HEK293T (cell line): ENCODE results near the gene TEX29.

Source experiments
- CTCF ChIA-PET: fragments of 350-600 bp; formaldehyde crosslinking; extraction: SDS; loops from one replicate; lab custom pipeline; 2021; ENCODE audit warnings: antibody characterized with exemption, inconsistent platforms; lab: Yijun Ruan, JAX
- POLR2A ChIA-PET: fragments of 350-600 bp; formaldehyde crosslinking; extraction: SDS; loops from one replicate; lab custom pipeline; 2020; ENCODE audit warnings: antibody characterized with exemption, inconsistent platforms; lab: Yijun Ruan, JAX
- DNase-seq: peaks from one replicate; pipeline ENCODE4 v3.0.0; 2012; ENCODE audit warnings: mixed read lengths; ENCODE audit errors: extremely low spot score
- ARNT ChIP-seq: fragments of 450-650 bp; IDR thresholded peaks from 2 replicates; pipeline ENCODE4 v1.6.1; 2017; ENCODE audit warnings: mild to moderate bottlenecking
- BHLHE40 ChIP-seq: fragments of 450-650 bp; IDR thresholded peaks from 2 replicates; pipeline ENCODE4 v1.6.1; 2016; ENCODE audit warnings: mild to moderate bottlenecking, moderate library complexity, borderline replicate concordance
- CTBP1 ChIP-seq: fragments of 450-650 bp; IDR thresholded peaks from 2 replicates; pipeline ENCODE4 v1.6.1; 2016; ENCODE audit warnings: borderline replicate concordance
- ELF4 ChIP-seq: fragments of 450-650 bp; IDR thresholded peaks from 2 replicates; pipeline ENCODE4 v1.6.1; 2017; ENCODE audit warnings: antibody characterized with exemption
- FOXA1 ChIP-seq: fragments of 450-650 bp; IDR thresholded peaks from 2 replicates; pipeline ENCODE4 v1.6.1; 2016; ENCODE audit warnings: mild to moderate bottlenecking
- FOXK2 ChIP-seq: fragments of 450-650 bp; IDR thresholded peaks from 2 replicates; pipeline ENCODE4 v1.6.1; 2016; ENCODE audit warnings: mild to moderate bottlenecking
- FOXM1 ChIP-seq: fragments of 450-650 bp; IDR thresholded peaks from 2 replicates; pipeline ENCODE4 v1.6.1; 2017; ENCODE audit warnings: mild to moderate bottlenecking, borderline replicate concordance
- HDGF ChIP-seq: fragments of 450-650 bp; IDR thresholded peaks from 2 replicates; pipeline ENCODE4 v1.6.1; 2017; ENCODE audit warnings: antibody characterized with exemption, borderline replicate concordance
- L3MBTL2 ChIP-seq: fragments of 450-650 bp; conservative IDR thresholded peaks from 2 replicates; pipeline ENCODE4 v1.6.1; 2016; ENCODE audit warnings: mild to moderate bottlenecking
- LEF1 ChIP-seq: fragments of 450-650 bp; IDR thresholded peaks from 2 replicates; pipeline ENCODE4 v1.6.1; 2017; ENCODE audit warnings: mild to moderate bottlenecking, borderline replicate concordance
- NFRKB ChIP-seq: fragments of 450-650 bp; IDR thresholded peaks from 2 replicates; pipeline ENCODE4 v1.6.1; 2016; ENCODE audit warnings: mild to moderate bottlenecking, moderate library complexity
- SP1 ChIP-seq: fragments of 450-650 bp; IDR thresholded peaks from 2 replicates; pipeline ENCODE4 v1.6.1; 2017
- SUZ12 ChIP-seq: fragments of 450-650 bp; IDR thresholded peaks from 2 replicates; pipeline ENCODE4 v1.6.1; 2016; ENCODE audit warnings: mild to moderate bottlenecking
- TARDBP ChIP-seq: fragments of 450-650 bp; IDR thresholded peaks from 2 replicates; pipeline ENCODE4 v1.6.1; 2016
- ZNF384 ChIP-seq: fragments of 450-650 bp; IDR thresholded peaks from 2 replicates; pipeline ENCODE4 v1.6.1; 2016
- TF ChIP-seq, protein P1 (sequence below): fragments of 450-650 bp; IDR thresholded peaks from 2 replicates; pipeline ENCODE4 v1.6.1; 2016

The TEX29 gene

DNA sequence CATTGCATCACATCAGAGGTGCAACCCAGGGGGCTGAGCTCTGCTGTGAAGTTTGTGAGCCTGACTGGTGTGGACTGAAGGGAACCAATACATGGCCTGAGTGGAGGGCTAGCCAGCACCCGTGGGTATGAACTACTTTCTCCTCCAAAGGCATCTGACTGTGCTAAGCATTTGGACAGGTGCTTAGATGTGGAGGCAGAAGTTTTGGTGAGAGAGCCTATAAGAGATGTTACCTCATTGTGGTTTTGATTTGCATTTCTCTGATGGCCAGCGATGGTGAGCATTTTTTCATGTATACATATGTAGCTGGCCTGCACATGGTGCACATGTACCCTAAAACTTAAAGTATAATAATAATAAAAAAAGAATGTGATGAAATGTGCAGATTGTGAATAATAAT, 46.9 kb downstream of the TEX29 start:
- no peak for DNase-seq
- ChIA-PET CTCF (no interaction called here), POLR2A (no interaction called here)
- TF ChIP-seq FOXA1, result no peak
- TF ChIP-seq FOXK2, result no peak
- TF ChIP-seq LEF1, result no peak
- TF ChIP-seq BHLHE40, result no peak
- no peak for TF ChIP-seq ARNT
- no peak for TF ChIP-seq FOXM1
- TF ChIP-seq TARDBP, result no peak
- TF ChIP-seq L3MBTL2, result no peak
- TF ChIP-seq ELF4, result no peak
- no peak for TF ChIP-seq SP1
- TF ChIP-seq, protein P1, sequence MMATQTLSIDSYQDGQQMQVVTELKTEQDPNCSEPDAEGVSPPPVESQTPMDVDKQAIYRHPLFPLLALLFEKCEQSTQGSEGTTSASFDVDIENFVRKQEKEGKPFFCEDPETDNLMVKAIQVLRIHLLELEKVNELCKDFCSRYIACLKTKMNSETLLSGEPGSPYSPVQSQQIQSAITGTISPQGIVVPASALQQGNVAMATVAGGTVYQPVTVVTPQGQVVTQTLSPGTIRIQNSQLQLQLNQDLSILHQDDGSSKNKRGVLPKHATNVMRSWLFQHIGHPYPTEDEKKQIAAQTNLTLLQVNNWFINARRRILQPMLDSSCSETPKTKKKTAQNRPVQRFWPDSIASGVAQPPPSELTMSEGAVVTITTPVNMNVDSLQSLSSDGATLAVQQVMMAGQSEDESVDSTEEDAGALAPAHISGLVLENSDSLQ, result no peak
- TF ChIP-seq SUZ12, result no peak
- TF ChIP-seq CTBP1, result no peak
- TF ChIP-seq ZNF384, result no peak
- no peak for TF ChIP-seq NFRKB

DNA sequence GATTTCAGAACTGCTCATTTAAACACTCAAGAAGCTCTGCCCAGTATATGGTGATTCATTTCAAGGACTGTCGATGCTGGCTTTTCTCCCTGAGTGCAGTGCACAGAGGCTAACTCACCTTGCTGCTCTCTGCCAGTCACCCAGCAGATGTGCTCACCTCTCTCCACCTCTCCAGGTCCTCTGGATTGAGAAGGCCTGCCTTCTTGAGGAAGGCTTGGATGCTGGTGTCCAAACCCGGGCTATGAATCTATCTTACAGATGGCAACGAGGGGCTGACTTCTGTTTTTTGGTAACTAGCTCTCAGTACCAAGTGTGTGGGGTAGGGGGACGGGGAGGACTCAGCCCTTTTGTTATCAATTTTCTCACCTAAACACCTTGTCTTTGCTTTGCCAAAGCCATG, 47.6 kb downstream of the TEX29 start:
- ChIA-PET POLR2A (no interaction called here), CTCF (no interaction called here)
- no peak for DNase-seq
- TF ChIP-seq CTBP1, result no peak
- no peak for TF ChIP-seq FOXK2
- no peak for TF ChIP-seq LEF1
- no peak for TF ChIP-seq ZNF384
- no peak for TF ChIP-seq SUZ12

DNA sequence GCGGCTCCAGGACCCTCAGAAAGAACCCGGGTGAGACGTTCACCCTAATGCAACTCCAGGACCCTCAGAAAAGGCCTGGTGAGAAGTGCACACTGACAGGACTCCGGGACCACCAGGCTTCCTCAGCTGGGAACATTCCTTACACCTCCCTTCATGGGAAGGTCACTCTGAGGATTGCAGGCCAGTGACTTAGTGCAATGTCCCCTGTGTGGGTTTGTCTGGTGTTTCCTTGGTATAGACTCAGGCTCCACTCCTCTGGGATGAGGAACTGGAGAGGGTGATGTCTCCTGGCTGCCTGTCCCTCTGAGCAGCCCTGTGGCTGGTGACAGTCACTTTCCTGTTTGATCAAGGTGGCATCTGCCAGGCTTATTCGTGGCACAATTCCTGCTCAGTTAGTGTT, 49.7 kb downstream of the TEX29 start:
- POLR2A ChIA-PET, result no interaction called here

DNA sequence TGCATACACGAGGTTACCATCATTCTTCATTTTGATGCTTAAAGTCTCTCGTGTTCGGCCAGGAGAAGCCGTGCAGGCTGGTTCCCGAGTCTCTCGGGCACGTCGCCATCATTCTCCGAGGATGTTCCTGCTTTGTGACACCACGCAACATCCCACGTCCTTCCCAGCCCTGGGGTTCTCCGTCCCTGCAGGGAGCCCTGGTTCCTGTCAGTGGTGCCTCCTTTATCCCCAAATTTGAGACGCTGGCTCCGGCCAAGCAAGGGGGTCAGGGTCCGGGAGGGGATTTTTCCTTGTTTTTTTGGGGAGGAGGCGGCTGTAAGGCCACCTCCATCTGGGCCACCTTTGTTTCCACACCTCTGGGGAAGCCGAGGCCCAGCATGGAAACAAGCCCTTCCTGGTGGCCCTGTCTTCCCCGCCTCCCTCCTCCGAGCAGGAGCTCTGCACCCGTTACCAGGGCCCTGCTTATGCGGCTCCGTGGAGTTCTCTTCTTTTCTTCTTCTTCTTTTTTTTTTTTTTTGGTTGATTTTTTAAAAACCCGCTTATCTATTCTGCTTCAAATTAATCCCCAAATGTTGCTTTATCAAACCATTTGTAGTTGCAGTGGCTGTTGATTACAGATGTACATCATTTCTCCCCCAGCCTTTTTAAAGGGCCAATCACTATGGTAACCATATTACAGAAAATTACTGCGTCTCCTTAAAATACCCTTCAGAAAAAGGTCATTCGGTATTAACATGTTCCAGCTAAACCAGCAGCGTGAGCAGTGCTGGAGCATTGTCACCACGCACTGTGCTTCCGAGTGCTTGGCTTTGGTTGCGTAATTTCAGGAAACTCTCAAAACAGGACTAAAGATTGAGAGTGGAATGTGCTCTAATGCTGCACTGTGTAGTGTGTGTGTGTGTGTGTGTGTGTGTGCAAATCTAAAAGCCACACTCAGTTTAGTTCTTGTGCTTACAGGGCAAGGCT, 50.4 kb downstream of the TEX29 start:
- DNase-seq, result no peak
- ChIA-PET CTCF (no interaction called here), POLR2A (no interaction called here)
- TF ChIP-seq ARNT (no peak), NFRKB (no peak), FOXA1 (no peak), HDGF (no peak), SUZ12 (no peak), BHLHE40 (no peak), CTBP1 (no peak), FOXM1 (no peak)
- TF ChIP-seq, protein P1, result no peak

More for the DNA sequence above, 49.7 kb downstream of the TEX29 start:
- no peak for DNase-seq
- CTCF ChIA-PET, result no interaction called here
- TF ChIP-seq FOXM1 (no peak), HDGF (no peak), FOXA1 (no peak), BHLHE40 (no peak), ARNT (no peak), TARDBP (no peak), CTBP1 (no peak), L3MBTL2 (no peak), SUZ12 (no peak), ZNF384 (no peak), SP1 (no peak), LEF1 (no peak), ELF4 (no peak)
- TF ChIP-seq, protein P1, result no peak

DNA sequence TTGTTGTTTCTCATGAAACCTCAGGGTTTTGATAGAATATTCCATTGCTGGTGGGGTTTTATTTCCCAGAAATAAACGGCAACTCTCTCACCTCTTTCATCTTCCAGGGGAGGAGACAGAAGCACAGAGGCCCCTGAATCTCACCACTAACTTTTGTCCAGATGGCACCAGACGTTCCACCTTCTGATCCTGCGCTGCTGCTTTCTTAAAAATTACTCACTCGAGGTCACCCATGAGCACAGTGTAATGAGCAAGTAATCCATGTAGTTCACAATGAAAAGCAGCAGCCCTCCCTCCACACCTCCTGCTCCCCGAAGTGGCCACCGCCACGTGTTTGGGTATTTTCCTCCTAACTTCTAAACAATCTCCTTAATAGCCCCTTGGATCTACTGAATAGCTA, 51.3 kb downstream of the TEX29 start:
- CTCF ChIA-PET, result no interaction called here
- no peak for DNase-seq
- POLR2A ChIA-PET, result no interaction called here
- TF ChIP-seq FOXK2 (no peak), SUZ12 (no peak), ZNF384 (no peak), L3MBTL2 (no peak), LEF1 (no peak)

DNA sequence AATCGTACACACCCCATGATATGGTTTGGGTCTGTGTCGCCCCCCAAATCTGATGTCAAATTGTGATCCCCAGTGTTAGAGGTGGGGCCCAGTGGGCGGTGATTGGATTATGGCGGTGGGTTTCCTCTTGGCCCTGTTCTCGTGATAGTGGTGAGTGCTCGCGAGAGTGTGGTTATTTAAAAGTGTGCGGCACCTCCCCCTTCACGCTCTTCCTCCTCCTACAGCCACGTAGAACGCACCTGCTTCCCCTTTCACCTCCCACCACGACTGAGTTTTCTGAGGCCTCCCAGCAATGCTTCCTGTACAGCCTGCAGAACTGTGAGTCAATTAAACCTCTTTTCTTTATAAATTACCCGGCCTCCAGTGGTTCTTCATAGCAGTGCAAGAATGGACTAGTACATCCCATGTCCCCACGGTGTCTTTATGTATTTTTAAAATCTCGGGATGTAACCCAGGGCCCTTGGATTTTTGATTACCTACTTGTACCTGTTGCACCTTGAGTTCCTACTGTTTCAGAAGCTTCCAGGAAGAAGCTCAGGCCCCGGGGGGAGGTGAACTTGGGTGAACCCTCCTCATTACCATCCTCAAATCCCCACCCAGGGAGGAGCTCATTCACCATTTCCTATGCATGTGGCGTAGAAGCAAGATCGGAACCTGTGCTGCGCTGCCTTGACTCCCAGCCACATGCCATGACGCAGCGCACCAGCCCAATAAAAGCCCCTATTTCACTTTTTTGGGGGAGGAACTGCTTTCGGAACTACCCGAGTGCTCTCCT, 52.4 kb downstream of the TEX29 start:
- no peak for DNase-seq
- ChIA-PET CTCF (no interaction called here), POLR2A (no interaction called here)
- no peak for TF ChIP-seq SUZ12
- no peak for TF ChIP-seq SP1
- TF ChIP-seq HDGF, result no peak
- no peak for TF ChIP-seq NFRKB
- no peak for TF ChIP-seq FOXK2
- TF ChIP-seq, protein P1, result no peak
